HepG2 (cell line): ENCODE measurements around the gene HPCAL1. TPM values are rescaled to one million over a fixed set of nuclear protein-coding genes. Genes with fewer than 3 reads are reported as not detected.

Source experiments
- CCAR2 ChIP-seq: fragments of 200-400 bp; formaldehyde crosslinking; optimal IDR thresholded peaks from 2 replicates; pipeline ENCODE3; 2018; ENCODE audit warnings: low read depth, mild to moderate bottlenecking, low read length, moderate library complexity
- ELF1 ChIP-seq: sonication (generic); formaldehyde crosslinking; IDR thresholded peaks from 2 replicates; pipeline ENCODE4 v1.4.0; 2020; ENCODE audit warnings: missing genetic modification reagents
- GPBP1L1 ChIP-seq: sonication (generic); formaldehyde crosslinking; IDR thresholded peaks from 2 replicates; pipeline ENCODE4 v1.5.0; 2020; ENCODE audit warnings: mild to moderate bottlenecking, missing genetic modification reagents
- KLF6 ChIP-seq: IDR thresholded peaks from 2 replicates; pipeline ENCODE4 v1.8.0; 2016; ENCODE audit warnings: missing biosample characterization, missing genetic modification reagents
- NR2F6 ChIP-seq, 2 experiments: IDR thresholded peaks; 2 replicates each; pipeline ENCODE4 v1.6.1; 2016; ENCODE audit warnings: antibody characterized with exemption in 1 of 2, mild to moderate bottlenecking in 1 of 2
- PAF1 ChIP-seq: IDR thresholded peaks from 2 replicates; pipeline ENCODE4 v1.6.1; 2016; ENCODE audit warnings: missing genetic modification reagents, missing compliant biosample characterization
- U2AF2 ChIP-seq: fragments of 200-400 bp; formaldehyde crosslinking; IDR thresholded peaks from 2 replicates; pipeline ENCODE4 v1.6.1; 2017; ENCODE audit warnings: low read depth, mild to moderate bottlenecking, low read length
- ZBTB34 ChIP-seq: sonication (generic); formaldehyde crosslinking; IDR thresholded peaks from 2 replicates; pipeline ENCODE4 v1.8.0; 2022; ENCODE audit warnings: mild to moderate bottlenecking, missing genetic modification reagents
- ZIK1 ChIP-seq: sonication (generic); formaldehyde crosslinking; IDR thresholded peaks from 2 replicates; pipeline ENCODE4 v1.5.0; 2020; ENCODE audit warnings: mild to moderate bottlenecking, low read depth, missing genetic modification reagents, borderline replicate concordance
- ZNF136 ChIP-seq: sonication (generic); formaldehyde crosslinking; IDR thresholded peaks from 2 replicates; pipeline ENCODE4 v1.8.1; 2022; ENCODE audit warnings: low read depth, mild to moderate bottlenecking, moderate library complexity, missing genetic modification reagents
- ZNF331 ChIP-seq: sonication (generic); formaldehyde crosslinking; IDR thresholded peaks from 2 replicates; pipeline ENCODE4 v1.4.0; 2020; ENCODE audit warnings: missing genetic modification reagents
- ZNF609 ChIP-seq: sonication (generic); formaldehyde crosslinking; IDR thresholded peaks from 2 replicates; pipeline ENCODE4 v1.4.0; 2020; ENCODE audit warnings: mild to moderate bottlenecking, missing genetic modification reagents, borderline replicate concordance
- polyA plus RNA-seq, 8 experiments: library from polyadenylated mRNA; depleted of rRNA in 3 of 8; stranded (reverse) in 7 of 8; unstranded in 1 of 8; fragments of >200 nt; fragmentation: Illumina TruSeq in 4 of 8; extraction: Trizol in 4 of 8; gene quantifications; 2 replicates each; pipeline versions ENCODE4 v1.2.1 to v1.2.3, GENCODE V29; 2011 to 2016; ENCODE audit warnings: low read depth in 4 of 8, missing spikeins in 1 of 8, mixed read lengths in 1 of 8; ENCODE audit not compliant: insufficient read depth in 1 of 8
- total RNA-seq, 5 experiments: library from RNA; depleted of rRNA; stranded (reverse); fragments of >200 nt; fragmentation: Illumina TruSeq; extraction: Trizol; gene quantifications; 2 replicates each; pipeline ENCODE4 v1.2.3, GENCODE V29; 2016; ENCODE audit warnings: low read depth in 1 of 5
- TF ChIP-seq, protein P1 (sequence below): sonication (generic); formaldehyde crosslinking; conservative IDR thresholded peaks from 2 replicates; pipeline ENCODE4 v1.5.0; 2020; ENCODE audit warnings: missing genetic modification reagents
- TF ChIP-seq, protein P2 (sequence below): sonication (generic); formaldehyde crosslinking; IDR thresholded peaks from 2 replicates; pipeline ENCODE4 v1.5.1; 2020; ENCODE audit warnings: mild to moderate bottlenecking, missing genetic modification reagents

Gene HPCAL1
- total and polyA plus RNA-seq, 2 of the 13 experiments (the other 11 are each of a cell fraction or from before 2014, with no cell fraction given), result 29.5 to 29.9 TPM

DNA sequence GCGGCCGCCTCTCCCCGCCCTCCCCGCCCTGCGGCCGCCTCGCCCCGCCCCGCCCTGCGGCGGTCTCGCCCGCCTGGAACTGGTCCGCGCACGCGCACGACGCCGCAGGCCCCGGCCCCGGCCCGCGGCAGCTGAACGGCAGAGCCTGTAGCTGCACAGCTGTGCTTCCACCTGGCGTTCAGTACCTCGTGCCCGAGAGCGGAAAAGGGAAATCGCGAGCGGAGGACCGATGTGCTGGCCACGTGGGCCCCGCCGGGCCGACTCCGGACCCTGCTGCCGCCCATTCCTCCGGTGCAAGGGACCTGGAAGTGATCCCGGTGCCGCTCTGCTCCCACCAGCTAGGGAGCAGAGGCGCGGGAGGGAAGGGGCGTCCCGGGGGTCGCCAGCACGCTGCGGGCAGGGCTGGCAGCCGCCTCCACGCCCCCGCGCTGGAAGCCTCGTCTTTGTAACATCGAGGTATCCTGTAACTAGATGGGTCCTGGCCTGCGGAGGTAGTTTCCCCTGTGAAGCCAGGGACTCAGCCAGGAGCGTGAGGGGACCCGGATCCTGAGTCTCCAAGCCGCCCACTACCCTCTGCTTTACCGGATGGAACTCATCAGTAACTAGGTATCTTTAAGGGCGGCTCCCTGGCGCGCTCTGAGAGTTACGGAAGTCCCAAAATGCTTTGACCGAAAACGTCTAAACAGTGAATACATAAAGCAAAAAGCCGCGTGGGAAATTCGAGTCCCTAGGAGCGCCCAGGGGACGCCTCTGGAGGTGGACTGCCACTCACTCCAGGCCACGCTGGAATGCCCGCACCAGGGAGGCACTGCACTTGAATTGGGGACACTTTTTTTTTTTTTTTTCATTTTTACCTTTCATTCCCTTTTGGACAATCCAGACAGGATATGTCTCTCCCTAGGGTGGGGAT, 146.1 kb downstream of the HPCAL1 start (continued):
- TF ChIP-seq, protein P1, sequence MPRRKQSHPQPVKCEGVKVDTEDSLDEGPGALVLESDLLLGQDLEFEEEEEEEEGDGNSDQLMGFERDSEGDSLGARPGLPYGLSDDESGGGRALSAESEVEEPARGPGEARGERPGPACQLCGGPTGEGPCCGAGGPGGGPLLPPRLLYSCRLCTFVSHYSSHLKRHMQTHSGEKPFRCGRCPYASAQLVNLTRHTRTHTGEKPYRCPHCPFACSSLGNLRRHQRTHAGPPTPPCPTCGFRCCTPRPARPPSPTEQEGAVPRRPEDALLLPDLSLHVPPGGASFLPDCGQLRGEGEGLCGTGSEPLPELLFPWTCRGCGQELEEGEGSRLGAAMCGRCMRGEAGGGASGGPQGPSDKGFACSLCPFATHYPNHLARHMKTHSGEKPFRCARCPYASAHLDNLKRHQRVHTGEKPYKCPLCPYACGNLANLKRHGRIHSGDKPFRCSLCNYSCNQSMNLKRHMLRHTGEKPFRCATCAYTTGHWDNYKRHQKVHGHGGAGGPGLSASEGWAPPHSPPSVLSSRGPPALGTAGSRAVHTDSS (CRISPR knock-in tag), result no peak
- TF ChIP-seq ZNF331 (peak; percentile 93), NR2F6 (IDR thresholded peaks at IDR 0.05) (no peak), NR2F6 (CRISPR knock-in tag; IDR thresholded peaks at IDR 0.05) (peak; percentile 52; the same call in 1 of the 2 replicates), GPBP1L1 (CRISPR knock-in tag) (no peak), ZBTB34 (CRISPR knock-in tag) (peak; percentile 95), ELF1 (CRISPR knock-in tag) (peak; percentile 76), PAF1 (CRISPR knock-in tag) (no peak), ZIK1 (peak; percentile 100), CCAR2 (no peak), U2AF2 (no peak), ZNF136 (CRISPR knock-in tag) (peak; percentile 96), KLF6 (CRISPR knock-in tag) (peak; percentile 99), ZNF609 (CRISPR knock-in tag) (peak; percentile 91)
- TF ChIP-seq, protein P2, sequence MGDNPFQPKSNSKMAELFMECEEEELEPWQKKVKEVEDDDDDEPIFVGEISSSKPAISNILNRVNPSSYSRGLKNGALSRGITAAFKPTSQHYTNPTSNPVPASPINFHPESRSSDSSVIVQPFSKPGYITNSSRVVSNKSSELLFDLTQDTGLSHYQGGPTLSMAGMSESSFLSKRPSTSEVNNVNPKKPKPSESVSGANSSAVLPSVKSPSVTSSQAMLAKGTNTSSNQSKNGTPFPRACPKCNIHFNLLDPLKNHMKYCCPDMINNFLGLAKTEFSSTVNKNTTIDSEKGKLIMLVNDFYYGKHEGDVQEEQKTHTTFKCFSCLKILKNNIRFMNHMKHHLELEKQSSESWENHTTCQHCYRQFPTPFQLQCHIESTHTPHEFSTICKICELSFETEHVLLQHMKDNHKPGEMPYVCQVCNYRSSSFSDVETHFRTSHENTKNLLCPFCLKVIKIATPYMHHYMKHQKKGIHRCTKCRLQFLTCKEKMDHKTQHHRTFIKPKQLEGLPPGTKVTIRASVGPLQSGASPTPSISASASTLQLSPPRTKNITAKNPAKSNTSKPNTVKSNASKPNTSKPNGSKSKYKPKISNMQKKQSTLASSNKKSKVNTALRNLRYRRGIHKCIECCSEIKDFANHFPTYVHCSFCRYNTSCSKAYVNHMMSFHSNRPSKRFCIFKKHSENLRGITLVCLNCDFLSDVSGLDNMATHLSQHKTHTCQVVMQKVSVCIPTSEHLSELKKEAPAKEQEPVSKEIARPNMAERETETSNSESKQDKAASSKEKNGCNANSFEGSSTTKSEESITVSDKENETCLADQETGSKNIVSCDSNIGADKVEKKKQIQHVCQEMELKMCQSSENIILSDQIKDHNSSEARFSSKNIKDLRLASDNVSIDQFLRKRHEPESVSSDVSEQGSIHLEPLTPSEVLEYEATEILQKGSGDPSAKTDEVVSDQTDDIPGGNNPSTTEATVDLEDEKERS (CRISPR knock-in tag), result peak; percentile 98; the same call in 1 of the 2 replicates
